ENCODE results near the gene KCNN3.

KCNN3 gene

DNA sequence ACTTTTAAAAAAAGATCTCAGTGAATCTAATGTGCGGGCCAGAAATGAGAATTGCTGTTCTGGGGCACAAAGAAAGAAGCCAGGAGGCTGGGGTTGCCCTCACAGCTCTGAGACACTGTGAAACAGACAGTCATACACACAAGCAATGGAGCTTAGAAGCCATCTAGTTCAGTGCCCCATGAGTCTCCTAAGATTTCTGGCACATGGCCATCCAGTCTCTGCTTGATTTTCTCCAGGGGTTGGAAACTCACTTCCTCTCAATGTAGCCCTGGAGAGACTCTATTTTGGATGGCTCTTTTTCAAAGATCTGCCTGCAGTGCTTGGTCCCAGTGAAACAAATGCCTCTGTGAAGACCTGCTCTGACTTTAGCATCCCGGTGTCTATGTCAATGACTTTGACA is 38.6 kb downstream of the KCNN3 start:
- H3K27me3 Mint-ChIP-seq (ENCODE audit: low read depth): peaks cover 19% of the 10 kb centered on the region
- H3K9me3 Mint-ChIP-seq: no peaks in the 10 kb centered on the region
- peaks cover 7% of the 10 kb centered on the region for H3K4me1 Mint-ChIP-seq (ENCODE audit: low read depth)
- no peak overlapping the region for H3K4me3 Mint-ChIP-seq
- no peak overlapping the region for H3K27ac Mint-ChIP-seq
- H3K36me3 Mint-ChIP-seq (ENCODE audit: low read depth): no peaks in the 10 kb centered on the region

DNA sequence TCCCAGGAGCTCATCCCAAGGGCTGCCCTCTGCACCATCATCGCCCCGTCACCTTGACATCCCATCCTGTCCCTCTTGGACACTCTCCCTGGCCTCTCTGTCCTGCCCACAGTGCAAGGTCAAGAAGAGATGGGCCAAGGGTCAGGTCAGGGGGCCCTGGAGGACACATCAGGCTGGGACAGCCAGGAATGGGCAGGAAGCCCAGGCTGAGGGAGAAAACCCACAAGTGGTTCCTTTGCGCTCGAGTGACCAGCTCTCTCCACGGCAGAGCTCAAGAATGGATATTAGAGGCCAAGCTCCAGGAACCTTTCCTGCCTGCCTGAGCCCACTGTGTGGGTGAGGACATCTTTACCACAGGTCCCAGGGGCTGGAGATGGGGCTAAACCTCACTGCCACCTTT is 41.0 kb downstream of the KCNN3 start:
- Mint-ChIP-seq H3K36me3 (ENCODE audit: low read depth) (no peaks in the 10 kb centered on the region), H3K4me3 (no peak overlapping the region), H3K27ac (no peak overlapping the region), H3K4me1 (ENCODE audit: low read depth) (peaks cover 7% of the 10 kb centered on the region), H3K9me3 (no peaks in the 10 kb centered on the region), H3K27me3 (ENCODE audit: low read depth) (peaks cover 5% of the 10 kb centered on the region)

DNA sequence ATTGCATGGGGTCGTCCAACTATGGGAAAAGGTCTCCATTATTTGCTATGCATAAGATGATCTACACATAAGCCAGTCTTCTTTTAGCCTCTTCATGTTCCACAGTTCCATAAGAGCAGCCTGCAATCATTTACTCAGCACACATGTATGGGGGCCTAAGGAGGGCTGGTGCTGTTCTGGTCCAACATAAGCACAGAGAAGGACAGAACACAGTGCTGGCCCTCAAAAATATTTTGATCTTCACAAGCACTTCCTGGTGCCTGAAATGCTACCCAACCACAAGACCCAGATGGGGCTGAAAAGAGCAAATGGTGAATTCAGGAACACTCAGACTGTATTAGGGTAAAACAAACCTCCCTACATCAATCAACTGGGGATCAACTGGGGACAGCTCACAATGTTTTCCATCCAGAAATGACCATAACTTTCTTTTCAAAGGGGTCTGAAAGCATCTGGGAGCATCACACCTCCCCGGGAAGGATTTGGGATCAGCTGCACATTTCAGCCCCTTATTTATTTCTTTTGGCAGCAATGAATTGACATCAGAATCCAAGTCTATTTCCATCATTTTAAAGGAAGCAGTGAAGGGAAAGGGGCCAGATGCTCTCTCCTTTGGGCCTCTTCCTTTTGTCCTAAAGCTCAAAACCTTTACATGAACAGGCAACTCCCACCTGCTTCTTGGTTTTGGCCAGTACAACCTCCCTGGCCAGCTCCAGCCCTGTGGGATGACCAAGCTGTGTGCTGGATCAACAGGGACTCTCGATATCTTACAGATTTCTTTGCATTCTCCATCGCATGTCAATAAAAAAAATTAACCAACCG is 45.7 kb downstream of the KCNN3 start:
- Mint-ChIP-seq H3K4me1 (ENCODE audit: low read depth) (no peaks in the 10 kb centered on the region), H3K27me3 (ENCODE audit: low read depth) (peaks cover 5% of the 10 kb centered on the region), H3K9me3 (no peaks in the 10 kb centered on the region), H3K27ac (no peak overlapping the region), H3K4me3 (no peak overlapping the region), H3K36me3 (ENCODE audit: low read depth) (no peaks in the 10 kb centered on the region)

DNA sequence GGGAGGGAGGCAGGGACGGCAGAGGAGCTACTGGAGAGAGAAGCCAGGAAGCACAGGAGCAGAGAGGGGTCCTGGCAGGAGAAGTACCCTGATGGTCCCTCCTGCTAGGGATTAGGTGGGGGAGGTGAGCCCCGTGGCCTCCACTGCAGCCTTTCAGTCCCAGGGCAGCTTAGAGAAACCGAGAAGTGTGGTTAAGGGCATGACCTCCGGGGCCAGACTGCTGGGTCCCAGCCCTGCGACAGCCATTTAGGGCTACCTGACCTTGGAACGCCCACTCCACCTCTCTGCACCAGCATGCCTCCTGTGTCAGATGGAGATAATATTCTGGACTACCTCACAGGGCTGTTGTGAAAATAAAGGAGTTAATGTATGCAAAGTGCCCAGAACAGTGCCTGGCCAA is 47.4 kb downstream of the KCNN3 start:
- H3K36me3 Mint-ChIP-seq (ENCODE audit: low read depth): no peaks in the 10 kb centered on the region
- H3K9me3 Mint-ChIP-seq: no peaks in the 10 kb centered on the region
- no peak overlapping the region for H3K27ac Mint-ChIP-seq
- no peaks in the 10 kb centered on the region for H3K4me1 Mint-ChIP-seq (ENCODE audit: low read depth)
- H3K27me3 Mint-ChIP-seq (ENCODE audit: low read depth): no peaks in the 10 kb centered on the region
- H3K4me3 Mint-ChIP-seq: no peak overlapping the region

DNA sequence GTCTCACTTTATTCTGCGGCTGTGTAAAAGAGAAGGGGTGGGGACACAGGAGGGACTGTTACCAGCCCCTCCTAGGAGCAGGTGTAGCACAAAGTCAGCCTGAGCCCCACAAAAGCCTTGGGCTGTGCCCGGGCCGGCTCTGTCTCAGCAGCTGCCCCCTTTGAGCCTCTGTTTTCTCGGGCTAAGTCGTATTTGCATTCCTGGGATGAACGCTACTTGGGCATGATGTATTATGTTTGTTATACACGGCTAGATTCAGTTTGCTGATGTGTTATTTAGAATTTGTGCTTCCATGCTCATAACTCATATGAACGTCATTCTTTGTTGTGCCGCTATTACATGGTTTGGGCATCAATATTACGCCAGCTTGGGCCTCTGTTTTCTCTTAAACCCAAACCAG is 47.8 kb downstream of the KCNN3 start:
- Mint-ChIP-seq H3K4me1 (ENCODE audit: low read depth) (no peaks in the 10 kb centered on the region), H3K27me3 (ENCODE audit: low read depth) (no peaks in the 10 kb centered on the region), H3K9me3 (no peaks in the 10 kb centered on the region), H3K4me3 (no peak overlapping the region), H3K27ac (no peak overlapping the region), H3K36me3 (ENCODE audit: low read depth) (no peaks in the 10 kb centered on the region)

DNA sequence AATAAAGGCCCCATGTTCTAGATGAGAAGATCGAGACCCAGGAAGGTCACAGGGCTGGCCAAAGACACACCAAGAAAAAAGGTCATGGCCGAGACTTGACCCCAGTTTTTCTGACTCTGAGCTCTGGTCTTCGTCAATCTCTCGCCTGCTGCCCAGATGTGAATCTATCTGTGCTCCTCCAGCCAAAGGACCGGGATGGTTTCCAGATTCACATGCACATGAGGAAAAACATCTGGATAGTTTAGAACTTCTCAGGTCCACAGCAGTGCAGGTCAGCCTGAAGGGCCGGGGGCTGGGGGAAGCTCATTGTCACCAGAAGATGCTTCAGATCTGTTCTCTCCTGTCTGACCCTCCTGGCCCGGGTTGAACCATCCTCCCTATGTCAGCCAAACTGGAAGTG is 49.0 kb downstream of the KCNN3 start:
- no peaks in the 10 kb centered on the region for H3K36me3 Mint-ChIP-seq (ENCODE audit: low read depth)
- H3K9me3 Mint-ChIP-seq: no peaks in the 10 kb centered on the region
- H3K27me3 Mint-ChIP-seq (ENCODE audit: low read depth): no peaks in the 10 kb centered on the region

DNA sequence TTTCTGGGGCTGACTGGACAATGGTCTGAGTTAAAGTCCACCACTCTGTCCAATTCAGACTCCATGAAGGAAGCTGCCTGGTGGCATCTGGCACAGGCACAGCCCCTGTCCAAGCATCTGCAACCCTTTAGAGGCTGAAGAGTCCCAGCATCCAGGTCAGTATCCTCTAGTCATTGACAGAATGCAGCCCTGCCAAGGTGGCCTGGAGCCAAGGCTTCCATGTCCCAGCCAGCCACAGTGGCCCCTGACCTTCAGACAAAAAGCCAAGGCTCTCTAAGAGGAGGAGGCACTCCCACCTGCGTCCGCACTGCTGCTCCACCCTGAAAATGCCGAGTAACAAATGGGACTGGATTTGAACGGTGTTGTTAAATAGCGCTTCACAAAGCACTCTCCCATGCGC is 49.4 kb downstream of the KCNN3 start:
- H3K9me3 Mint-ChIP-seq: no peaks in the 10 kb centered on the region
- H3K4me1 Mint-ChIP-seq (ENCODE audit: low read depth): no peaks in the 10 kb centered on the region
- no peak overlapping the region for H3K4me3 Mint-ChIP-seq
- H3K27me3 Mint-ChIP-seq (ENCODE audit: low read depth): no peaks in the 10 kb centered on the region
- H3K27ac Mint-ChIP-seq: no peak overlapping the region
- no peaks in the 10 kb centered on the region for H3K36me3 Mint-ChIP-seq (ENCODE audit: low read depth)

More for the DNA sequence above, 49.0 kb downstream of the KCNN3 start:
- no peak overlapping the region for H3K27ac Mint-ChIP-seq
- H3K4me3 Mint-ChIP-seq: no peak overlapping the region
- H3K4me1 Mint-ChIP-seq (ENCODE audit: low read depth): no peaks in the 10 kb centered on the region

DNA sequence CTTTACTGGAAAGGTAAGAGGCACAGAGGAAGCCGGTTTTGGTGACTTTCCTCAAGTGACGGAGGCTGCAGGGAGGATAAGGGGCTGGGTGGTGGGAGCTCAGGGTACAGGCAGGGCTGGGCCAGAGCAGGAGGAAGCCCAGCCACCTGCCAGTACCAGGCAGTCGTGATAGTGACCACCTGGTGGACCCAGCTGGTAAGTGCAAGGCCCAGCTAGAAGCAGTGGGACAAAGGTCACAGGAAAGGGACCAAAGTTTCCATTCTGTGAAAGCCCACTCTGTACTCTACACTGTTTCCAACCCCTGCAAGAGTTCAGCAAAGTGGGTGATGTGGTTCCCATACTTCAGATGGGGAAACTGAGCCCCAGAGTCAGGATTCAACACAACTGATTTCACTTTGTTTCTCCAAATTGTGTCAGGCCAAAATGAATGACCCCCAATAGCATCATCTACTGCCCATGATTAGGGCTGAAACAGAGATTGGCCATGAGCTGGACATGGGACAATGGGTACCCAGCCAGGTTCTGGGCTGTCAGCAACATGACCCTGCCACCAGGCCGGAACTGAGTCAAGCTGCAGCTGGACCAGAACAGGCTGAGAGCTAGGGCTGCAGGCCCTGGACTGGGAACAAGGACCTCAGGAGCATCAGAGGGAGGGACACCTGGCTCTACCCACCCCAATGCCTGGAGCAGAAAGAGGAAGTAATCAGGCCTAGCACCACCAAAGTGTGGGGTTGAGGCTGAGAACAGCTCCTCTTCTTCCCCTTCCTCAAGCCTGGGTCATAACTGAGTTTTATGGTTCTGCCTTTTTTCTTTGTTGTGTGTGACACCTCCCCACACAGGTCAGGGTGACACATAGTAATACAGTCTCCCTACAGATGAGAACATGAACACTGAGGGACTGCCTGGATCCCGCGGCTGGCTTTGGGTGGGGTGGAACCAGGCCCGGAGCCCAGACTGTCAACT is 50.2 kb downstream of the KCNN3 start:
- no peak overlapping the region for H3K27ac Mint-ChIP-seq
- no peaks in the 10 kb centered on the region for H3K9me3 Mint-ChIP-seq
- no peak overlapping the region for H3K4me3 Mint-ChIP-seq
- no peaks in the 10 kb centered on the region for H3K36me3 Mint-ChIP-seq (ENCODE audit: low read depth)
- H3K27me3 Mint-ChIP-seq (ENCODE audit: low read depth): no peaks in the 10 kb centered on the region
- no peaks in the 10 kb centered on the region for H3K4me1 Mint-ChIP-seq (ENCODE audit: low read depth)

DNA sequence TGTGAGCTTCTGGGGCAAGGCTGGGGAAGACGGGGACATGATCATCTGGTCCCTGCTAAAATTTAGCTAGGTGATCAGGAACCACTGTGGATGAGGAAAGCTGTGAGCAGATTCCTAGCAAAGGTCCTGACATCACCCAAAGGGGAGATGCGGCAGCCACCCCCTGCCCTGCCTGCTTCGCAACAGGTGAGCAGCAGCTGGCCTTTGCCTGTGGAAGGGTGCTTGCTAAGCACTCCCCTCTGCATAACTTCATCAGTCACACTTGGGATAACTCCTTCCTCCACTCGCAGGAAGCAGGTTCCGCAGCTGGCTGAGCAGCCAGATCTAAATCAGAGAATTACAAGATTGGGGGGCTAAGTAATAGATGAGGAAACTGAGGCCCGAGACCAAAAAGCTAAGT is 51.2 kb downstream of the KCNN3 start:
- Mint-ChIP-seq H3K27ac (no peak overlapping the region), H3K4me3 (no peak overlapping the region), H3K36me3 (ENCODE audit: low read depth) (no peaks in the 10 kb centered on the region), H3K4me1 (ENCODE audit: low read depth) (no peaks in the 10 kb centered on the region), H3K27me3 (ENCODE audit: low read depth) (no peaks in the 10 kb centered on the region), H3K9me3 (no peaks in the 10 kb centered on the region)

DNA sequence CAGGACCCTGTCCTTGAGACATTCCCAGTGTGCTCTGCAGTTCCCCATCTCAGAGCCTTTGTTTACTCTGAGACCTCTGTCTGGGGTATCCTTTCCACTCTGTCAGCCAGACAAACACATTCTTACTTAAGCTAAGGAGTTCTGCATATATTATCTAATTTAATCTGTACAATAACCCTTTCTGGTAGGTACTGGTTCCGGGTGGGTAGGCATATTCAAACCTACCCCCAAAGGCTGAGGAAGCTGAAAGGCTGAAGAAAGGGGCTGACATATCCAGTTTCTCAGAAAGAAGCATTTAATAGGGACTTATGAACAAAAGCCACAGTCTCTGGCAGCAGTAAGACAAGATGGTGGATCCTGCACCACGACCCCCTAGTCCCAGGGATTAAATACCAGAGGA is 53.1 kb downstream of the KCNN3 start:
- H3K27ac Mint-ChIP-seq: no peak overlapping the region

DNA sequence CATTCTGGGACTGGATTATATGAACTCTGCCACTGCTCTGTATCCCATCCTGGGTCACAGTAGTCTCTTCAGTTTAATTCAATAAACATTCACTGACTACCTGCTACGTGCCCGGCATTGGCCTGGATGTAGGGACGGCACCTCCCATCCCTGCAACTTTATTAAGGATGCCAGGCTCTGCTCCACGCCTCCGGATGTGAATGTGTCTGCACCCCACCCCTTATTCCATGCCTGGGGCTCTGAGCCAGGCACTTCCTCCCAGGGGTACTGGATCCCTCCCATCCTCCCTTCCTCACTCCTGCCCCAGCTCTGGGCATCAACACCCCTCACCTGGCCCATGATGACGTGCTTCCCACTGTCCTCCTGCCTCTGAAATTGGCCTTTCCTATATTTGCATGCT is 53.7 kb downstream of the KCNN3 start:
- Mint-ChIP-seq H3K27ac (no peak overlapping the region), H3K9me3 (no peaks in the 10 kb centered on the region), H3K27me3 (ENCODE audit: low read depth) (no peaks in the 10 kb centered on the region), H3K36me3 (ENCODE audit: low read depth) (no peaks in the 10 kb centered on the region), H3K4me3 (no peak overlapping the region), H3K4me1 (ENCODE audit: low read depth) (no peaks in the 10 kb centered on the region)

More for the DNA sequence above, 53.1 kb downstream of the KCNN3 start:
- Mint-ChIP-seq H3K36me3 (ENCODE audit: low read depth) (no peaks in the 10 kb centered on the region), H3K27me3 (ENCODE audit: low read depth) (no peaks in the 10 kb centered on the region), H3K9me3 (no peaks in the 10 kb centered on the region), H3K4me3 (no peak overlapping the region), H3K4me1 (ENCODE audit: low read depth) (no peaks in the 10 kb centered on the region)

DNA sequence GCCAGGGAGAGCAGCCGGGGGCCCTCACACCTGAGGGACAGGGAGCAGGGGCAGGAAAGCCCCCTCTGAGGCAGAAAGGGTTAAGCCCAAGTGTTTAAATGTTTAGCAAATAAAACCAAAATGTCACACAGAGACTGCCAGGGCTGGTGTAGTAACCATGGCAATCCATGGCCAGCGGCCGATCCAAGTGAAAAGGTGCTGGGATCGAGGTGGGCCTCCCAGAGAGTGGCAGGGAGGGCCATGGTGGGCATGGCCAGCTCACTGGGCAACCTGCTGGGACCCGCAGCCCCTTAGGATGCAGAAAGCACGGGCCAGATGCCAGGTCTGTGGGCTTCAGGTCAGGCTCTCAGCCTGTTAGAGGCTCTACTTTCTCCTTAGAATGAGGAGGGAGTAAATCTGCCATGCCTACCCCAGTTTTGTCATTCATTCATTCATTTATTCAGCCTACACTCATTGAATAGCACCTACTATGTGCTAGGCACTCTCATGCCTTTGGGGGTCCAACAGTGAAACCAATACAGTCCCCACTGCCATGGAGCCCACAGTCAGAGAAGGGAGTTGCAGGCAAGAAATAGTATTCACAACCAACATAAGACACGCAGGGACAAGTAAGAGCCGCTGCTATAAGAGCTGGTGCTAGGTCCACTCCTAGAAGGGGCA is 56.1 kb downstream of the KCNN3 start:
- H3K9me3 Mint-ChIP-seq: no peaks in the 10 kb centered on the region
- no peaks in the 10 kb centered on the region for H3K36me3 Mint-ChIP-seq (ENCODE audit: low read depth)
- H3K27me3 Mint-ChIP-seq (ENCODE audit: low read depth): no peaks in the 10 kb centered on the region
- peaks cover 7% of the 10 kb centered on the region for H3K4me1 Mint-ChIP-seq (ENCODE audit: low read depth)
- H3K4me3 Mint-ChIP-seq: no peak overlapping the region
- no peak overlapping the region for H3K27ac Mint-ChIP-seq

DNA sequence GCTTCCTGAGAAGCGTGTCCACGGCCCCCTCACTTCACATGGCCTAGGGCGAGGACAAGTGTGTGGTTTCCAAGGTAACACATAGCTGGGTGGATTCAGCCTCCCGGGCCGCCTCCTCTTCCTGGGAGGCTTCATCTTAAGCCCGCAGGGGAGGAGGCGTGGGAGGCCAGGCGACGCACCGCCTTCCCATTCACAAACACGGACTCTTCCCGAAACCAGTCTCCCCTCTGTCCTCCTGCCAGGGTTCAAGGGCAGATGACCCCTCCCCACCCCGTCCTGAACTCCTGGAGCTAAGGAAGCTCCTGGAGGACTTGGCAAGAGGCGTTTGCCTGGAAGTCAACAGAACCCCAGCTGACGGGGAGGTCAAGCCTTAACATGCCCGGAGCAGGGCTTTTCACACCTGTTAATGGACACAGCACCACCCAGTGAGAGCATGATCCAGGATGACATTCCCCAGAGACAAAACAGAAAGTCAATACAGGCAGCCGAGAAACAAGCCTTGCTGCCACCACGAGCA is 56.7 kb downstream of the KCNN3 start:
- no peak overlapping the region for H3K4me3 Mint-ChIP-seq
- no peaks in the 10 kb centered on the region for H3K36me3 Mint-ChIP-seq (ENCODE audit: low read depth)
- H3K9me3 Mint-ChIP-seq: no peaks in the 10 kb centered on the region
- H3K27ac Mint-ChIP-seq: peak overlapping the region; percentile 11
- peaks cover 2% of the 10 kb centered on the region for H3K27me3 Mint-ChIP-seq (ENCODE audit: low read depth)
- H3K4me1 Mint-ChIP-seq (ENCODE audit: low read depth): peaks cover 8% of the 10 kb centered on the region

DNA sequence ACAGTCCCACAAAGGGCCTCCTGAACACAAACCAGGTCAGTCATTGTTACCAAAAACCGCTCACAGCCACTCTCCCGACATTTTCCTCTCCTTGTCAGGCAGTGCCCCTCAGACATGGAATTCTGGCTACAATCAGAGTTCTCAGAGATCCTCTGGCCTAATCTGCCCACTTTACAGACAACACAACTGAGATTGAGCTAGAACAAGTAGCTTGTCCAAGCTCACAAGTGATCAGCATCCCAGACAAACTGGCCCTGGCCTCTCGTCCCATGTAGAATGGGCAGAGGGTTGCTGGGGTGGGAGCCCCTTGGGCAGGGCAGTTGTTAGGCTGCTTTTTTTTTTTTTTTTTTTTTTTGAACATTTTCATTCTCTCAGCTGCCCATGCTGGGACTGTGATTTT is 57.2 kb downstream of the KCNN3 start:
- Mint-ChIP-seq H3K27ac (no peak overlapping the region), H3K4me3 (no peak overlapping the region), H3K36me3 (ENCODE audit: low read depth) (no peaks in the 10 kb centered on the region), H3K4me1 (ENCODE audit: low read depth) (peaks cover 8% of the 10 kb centered on the region), H3K27me3 (ENCODE audit: low read depth) (peaks cover 7% of the 10 kb centered on the region), H3K9me3 (no peaks in the 10 kb centered on the region)
